ENCODE data around the gene TOM1.

DNA sequence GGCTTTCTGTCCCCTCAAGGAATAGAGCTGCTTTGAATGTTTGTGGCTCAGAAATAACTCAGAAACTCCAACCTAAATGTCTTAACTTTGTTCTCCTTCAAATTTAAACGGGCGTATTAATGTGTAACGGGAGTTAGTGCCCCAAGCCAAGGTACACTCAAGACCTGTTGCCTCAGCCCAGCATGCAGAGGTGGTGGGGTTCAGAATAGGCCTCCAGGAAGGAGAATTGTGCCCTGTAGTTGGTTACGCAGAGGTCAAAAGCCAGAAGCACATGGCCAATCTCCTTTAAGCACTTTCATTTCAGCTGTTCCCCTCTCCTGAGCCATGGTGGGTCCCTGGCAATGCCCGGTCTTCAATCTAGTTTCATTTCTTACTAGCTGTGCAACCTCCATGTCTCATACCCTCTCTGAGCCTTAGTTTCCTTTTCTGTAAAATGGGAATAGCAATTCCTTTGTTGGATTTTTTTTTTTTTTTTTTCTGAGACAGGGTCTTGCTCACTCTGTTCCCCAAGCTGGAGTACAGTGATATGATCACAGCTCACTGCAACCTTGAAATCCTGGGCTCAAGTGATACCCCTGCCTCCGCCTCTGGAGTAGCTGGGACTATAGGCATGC is 85.4 kb downstream of the TOM1 start:
- TF ChIP-seq CTCF (conservative IDR thresholded peaks at IDR 0.05): no peak
- TF ChIP-seq ZFX (IDR thresholded peaks at IDR 0.05): no peak
